C1 segment of cervical spinal cord (tissue), 14 donors: Measurements from ENCODE around the gene CAMK1D.

ENCODE experiments used
- DNase-seq, 14 donors: peaks; one replicate each; lab custom pipeline; 2025; lab: John Stamatoyannopoulos, UW

The CAMK1D gene

DNA sequence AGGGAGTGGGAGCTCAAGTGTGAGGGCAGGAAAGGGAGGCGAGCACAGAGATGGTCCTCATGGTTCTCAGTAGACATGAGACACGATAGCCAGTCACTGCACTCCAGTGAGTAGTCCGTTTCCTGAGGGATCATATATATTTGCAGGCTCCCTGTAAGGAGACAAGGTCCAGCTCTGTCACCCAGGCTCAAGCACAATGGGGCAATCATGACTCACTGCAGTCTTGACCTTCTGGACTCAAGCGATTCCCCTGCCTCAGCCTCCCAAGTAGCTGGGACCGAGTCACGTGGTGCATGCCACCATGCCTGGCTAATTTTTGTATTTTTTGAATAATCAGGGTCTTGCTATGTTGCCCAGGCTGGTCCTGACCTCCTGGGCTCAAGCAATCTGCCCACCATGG, 535.5 kb downstream of the CAMK1D start:
- no peak for DNase-seq
